HK-2 (cell line): Measurements from ENCODE around the gene ELL2.
"Not testable (repeated sequence)": the region's sequence is repeated elsewhere in the genome, so short reads cannot be mapped to it uniquely, and the experiment has no call there.

ENCODE experiments used
- DNase-seq: peaks from one replicate; pipeline ENCODE4 v3.0.0-alpha.2; 2018; ENCODE audit not compliant: unreplicated experiment

The ELL2 gene

DNA sequence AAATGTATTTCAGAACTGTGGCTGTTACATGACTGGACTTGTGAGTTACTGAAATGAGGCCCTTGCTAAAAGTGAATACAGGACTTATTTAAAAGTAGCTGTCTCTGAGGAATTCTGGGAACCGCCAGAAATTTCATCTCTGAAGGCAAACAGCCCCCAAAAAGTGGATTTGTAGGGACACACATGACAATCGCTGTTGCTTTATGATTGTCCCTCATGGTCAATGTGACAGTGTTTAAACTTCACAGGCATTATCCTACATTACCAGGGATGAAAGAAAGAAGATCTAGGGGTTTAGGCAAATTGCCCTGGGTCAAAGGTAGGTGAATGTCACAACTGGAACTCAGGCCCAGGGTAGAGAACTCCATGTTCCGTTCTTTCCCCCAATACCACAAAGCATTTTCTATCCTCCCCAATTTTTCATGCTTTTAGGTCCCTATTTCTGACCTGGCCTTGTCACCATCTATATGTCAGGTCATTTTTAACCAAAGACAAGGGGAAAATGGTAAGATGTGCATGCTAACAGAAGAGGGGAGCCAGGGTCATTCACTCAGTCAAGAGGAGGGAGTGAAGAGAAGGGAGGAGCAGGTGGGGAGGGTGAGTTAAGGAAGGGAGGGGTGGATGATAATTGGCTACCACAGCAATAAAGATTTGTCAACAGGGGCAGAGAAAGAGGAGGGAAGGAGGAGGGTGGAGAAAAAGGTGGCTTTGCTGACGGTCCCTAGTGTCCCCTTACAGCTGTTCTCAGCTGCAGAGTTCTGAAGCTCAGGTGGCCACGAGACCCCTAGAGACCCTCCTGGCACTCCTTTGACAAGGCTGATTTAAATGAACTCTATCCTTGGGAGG, 81.3 kb downstream of the ELL2 start:
- DNase-seq = no peak

DNA sequence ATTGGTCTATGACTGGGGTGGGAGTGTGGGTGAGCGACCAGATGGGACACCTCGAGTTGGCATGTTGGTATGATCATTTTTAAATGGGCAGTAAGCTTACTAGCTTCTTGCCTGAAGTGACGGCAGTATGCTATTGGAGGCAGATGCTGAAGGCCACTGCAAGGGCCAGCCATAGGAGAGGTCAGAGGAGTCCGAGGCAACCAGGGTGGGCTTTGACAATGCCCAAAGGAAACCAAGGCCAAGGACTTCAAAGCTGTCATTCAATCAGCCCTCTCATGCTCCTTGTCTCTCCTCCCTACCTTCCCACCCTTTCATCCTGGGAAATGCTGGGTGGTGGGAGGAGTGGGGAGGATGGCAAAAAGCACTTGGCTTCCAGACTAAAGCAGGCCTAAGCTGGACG, 82.0 kb downstream of the ELL2 start:
- DNase-seq = no peak

GRCh38 chr5:95878417-95879323, 83.0 kb downstream of the ELL2 start:
- DNase-seq = no peak

- no peak for DNase-seq
Observed at GRCh38 chr5:95876782-95877181, 84.9 kb downstream of the ELL2 start.

- DNase-seq = no peak
Observed at GRCh38 chr5:95874246-95874645, 87.4 kb downstream of the ELL2 start.

DNA sequence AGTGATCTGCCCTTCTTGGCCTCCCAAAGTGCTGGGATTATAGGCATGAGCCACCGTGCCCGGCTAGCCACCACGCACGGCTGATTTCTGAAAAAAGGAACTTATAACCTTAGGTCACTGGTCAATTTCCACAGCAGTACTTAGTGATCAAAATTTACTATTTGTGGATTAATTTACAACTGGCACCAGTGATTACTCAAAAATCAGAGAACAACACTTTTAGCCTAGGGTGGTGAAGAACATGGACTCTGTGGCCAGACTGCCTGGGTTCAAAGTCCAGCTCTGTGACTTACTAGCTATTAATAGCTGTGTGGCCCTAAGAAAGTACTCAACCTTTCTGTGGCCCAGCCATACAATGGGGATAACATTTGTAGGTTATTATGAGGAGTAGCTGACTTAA, 88.3 kb downstream of the ELL2 start:
- no peak for DNase-seq

DNA sequence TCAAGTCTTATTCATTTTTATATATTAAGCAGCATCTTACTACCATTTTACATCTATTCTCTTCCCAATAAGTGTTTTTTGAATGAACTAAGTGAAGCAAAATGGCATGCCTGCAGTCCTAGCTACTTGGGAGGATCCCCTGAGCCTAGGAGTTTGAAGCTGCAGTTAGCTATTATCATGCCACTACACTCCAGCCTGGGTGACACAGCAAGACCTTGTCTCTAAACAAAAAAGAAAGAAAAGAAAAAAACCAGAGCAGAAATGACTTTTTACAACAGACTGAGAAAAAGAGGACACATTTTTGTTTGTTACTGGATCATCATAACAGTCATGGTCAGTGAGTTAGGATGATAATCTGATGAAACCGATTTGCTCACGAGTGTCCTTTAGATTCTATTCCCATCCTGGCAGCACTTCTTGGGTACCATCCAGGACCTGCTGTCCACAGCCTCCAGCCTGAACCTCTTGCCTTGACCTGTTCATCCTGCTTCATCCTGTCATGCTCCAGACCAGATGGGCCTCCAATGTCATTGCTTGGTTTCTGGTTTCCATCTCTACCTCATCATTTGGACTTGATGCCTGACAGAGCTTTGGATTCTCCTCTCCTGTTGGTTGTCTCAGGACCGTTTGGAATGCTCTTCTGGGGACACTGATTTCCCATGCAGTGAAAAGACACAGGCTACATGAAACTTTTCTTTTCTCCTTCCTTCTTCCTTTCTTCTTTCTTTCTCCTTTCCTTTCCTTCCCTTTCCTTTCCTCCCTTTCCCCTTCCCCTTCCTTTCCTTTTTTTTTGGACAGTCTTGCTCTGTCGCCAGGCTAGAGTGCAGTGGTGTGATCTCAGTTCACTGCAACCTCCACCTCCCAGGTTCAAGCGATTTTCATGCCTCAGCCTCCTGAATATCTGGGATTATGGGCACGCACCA, 89.0 kb downstream of the ELL2 start:
- DNase-seq = no peak

GRCh38 chr5:95871146-95871806, 90.4 kb downstream of the ELL2 start:
- no peak for DNase-seq

DNA sequence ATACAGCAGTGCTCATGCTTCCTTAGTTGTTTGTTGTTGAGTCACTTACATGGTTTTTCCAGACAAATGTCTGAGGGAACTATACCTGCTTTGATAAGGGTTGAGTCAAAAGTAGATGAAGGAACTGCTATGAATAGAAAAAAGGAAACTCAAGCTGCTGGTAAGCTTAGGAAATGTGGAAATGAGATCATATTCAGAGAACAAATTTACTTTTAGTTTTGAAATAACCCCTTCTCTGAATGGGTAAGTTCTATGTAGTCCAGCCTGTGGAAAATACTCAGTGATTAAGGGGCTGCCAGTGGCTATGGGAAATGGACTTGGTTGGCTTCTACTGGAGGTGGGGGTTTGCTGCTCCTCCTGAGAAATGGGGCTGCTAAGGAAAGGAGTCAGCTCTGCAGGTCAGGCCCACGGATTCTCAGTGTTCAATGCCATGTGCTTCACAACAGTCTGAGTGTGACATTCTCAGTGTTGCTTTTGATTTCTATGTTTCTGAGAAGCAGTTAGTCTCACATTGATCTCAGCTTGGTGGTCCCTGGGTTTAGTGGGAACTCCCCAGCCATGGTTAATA, 91.5 kb downstream of the ELL2 start:
- DNase-seq = no peak

- not testable (repeated sequence) for DNase-seq
Observed at GRCh38 chr5:95869173-95869855, 92.3 kb downstream of the ELL2 start.

GRCh38 chr5:95868136-95868535, 93.5 kb downstream of the ELL2 start:
- DNase-seq = no peak

- DNase-seq = no peak
Observed at GRCh38 chr5:95866435-95867040, 95.1 kb downstream of the ELL2 start.

- DNase-seq = no peak
Observed at GRCh38 chr5:95864944-95865504, 96.6 kb downstream of the ELL2 start.

DNA sequence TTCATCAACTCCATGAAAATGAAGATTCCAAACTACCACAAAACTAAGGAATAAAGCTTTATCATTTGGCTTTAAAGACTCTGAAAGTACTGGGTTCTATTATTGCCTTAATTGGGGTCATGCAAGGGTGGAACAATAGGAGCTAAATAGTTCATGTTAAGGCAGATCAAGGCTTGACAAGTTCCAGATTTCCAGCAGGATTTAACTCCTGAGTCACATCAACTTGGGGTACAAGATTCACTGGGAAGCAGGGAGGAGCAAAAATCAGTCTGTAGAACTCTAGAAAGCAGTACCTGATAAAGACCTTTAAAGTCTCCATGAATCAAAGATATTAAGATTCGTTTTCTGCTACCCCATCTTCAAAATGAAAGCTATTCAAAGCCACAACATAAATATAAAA, 97.2 kb downstream of the ELL2 start:
- no peak for DNase-seq

DNA sequence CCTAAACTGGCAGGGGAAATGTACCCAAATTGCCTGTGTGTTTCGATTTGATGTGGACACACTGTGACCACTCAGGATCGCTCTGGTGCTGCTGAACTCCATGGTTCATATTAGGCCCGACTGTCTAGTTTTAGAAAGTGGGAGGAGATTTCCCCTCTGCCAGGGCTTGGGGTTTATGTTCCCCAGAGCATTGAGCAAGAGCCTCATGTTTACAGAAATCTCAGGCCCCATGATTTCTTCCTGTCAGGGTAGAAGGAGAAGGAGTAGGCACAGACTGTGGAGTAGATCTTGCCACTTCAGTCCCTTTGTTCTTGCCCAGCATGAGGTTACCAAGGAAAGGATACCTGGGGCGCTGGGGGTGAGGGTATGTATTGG, 98.3 kb downstream of the ELL2 start:
- no peak for DNase-seq

DNA sequence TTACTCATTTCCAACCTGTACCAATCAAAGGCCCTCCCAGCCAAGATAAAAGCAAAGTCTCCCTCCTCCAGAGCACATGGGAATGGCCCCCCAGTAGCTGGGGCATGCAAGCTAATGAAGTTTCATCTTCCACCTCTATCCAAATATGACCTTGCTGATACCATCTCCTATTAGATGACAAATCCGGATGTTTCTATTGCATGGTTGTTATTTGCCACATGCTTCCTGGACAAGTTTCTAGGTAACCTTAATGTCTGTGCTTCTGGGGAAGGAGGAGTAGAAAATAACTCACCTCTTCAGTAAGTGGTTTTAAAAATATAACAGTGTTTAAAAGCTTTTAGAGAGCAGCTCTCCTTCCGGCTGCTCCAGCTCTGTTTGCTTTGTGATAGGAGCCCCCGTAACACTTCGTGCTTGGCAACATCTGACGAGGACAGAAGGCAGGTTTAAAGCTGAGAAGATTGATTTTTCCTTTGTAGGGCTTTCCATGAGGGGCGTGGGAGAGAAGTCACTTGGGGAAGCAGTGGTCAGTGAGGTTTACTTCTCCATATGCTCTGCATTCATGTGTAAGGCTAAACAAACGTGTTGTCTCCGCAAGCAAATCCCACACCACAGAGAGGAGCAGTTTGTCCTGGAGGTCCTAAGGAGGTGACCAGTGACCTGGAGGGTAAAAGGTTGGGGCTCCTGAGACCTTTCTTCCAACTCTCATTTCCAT, 98.8 kb downstream of the ELL2 start:
- no peak for DNase-seq

GRCh38 chr5:95861864-95862561, 99.6 kb downstream of the ELL2 start:
- no peak for DNase-seq

DNA sequence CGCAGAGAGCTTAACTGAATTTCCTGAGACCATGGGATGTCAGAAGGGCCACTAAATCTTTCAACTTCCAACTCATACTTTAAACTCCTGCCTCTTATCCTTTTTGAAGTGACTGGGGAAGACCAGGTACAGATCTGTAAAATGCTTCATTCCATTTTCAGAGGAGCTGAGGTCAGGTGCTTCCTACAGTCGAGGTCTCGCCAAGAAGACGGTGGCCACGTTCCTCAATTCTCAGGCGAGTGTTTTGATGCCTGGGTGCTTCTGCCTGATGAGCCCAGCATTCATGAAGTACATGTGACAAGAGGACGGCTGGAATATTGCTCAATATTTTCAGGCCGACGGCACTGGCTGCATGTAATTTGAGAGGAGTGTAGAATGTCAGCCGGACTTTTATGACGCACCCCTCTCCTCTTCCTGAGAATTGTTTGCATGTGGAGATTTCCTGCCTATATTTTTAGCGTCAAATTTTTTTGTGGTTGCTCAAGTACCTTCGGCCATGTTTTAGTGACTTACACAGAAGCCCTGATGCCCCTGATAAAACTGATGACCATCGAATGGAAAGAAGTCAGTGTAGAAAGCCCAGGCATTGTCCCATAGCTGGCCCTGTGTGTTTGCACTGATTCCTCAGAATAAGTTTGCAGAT, 100.3 kb downstream of the ELL2 start:
- DNase-seq = no peak
